Nucleus accumbens (tissue), 56 donors: ENCODE data around the gene CYTH1.

Experiments
- DNase-seq, 56 donors: peaks; one replicate each; lab custom pipeline; 2025; lab: John Stamatoyannopoulos, UW

Gene CYTH1

GRCh38 chr17:78805301-78805700 is 23.2 kb upstream of the CYTH1 start:
- DNase-seq = no peak

GRCh38 chr17:78804777-78805176 is 22.7 kb upstream of the CYTH1 start:
- no peak for DNase-seq

- DNase-seq = no peak
Observed at GRCh38 chr17:78803186-78803845, 21.2 kb upstream of the CYTH1 start.

GRCh38 chr17:78802459-78802858 is 20.4 kb upstream of the CYTH1 start:
- DNase-seq = no peak

- DNase-seq = no peak
Observed at GRCh38 chr17:78802008-78802407, 19.9 kb upstream of the CYTH1 start.

GRCh38 chr17:78800132-78800931 is 18.3 kb upstream of the CYTH1 start:
- no peak for DNase-seq

- DNase-seq = peak in 8 of 56 donors; percentile 11 to 35 (median 20)
Observed at GRCh38 chr17:78798695-78799559, 16.9 kb upstream of the CYTH1 start.

GRCh38 chr17:78797691-78798585 is 15.9 kb upstream of the CYTH1 start:
- peak in 2 of 56 donors; percentile 14 to 61 for DNase-seq

- no peak for DNase-seq
Observed at GRCh38 chr17:78797213-78797612, 15.1 kb upstream of the CYTH1 start.

- DNase-seq = no peak
Observed at GRCh38 chr17:78796517-78796900, 14.4 kb upstream of the CYTH1 start.

GRCh38 chr17:78795861-78796516 is 13.9 kb upstream of the CYTH1 start:
- no peak for DNase-seq

- DNase-seq = no peak
Observed at GRCh38 chr17:78794864-78795640, 13.0 kb upstream of the CYTH1 start.

- no peak for DNase-seq
Observed at GRCh38 chr17:78794399-78794798, 12.3 kb upstream of the CYTH1 start.

GRCh38 chr17:78793968-78794367 is 11.9 kb upstream of the CYTH1 start:
- no peak for DNase-seq

GRCh38 chr17:78793415-78793814 is 11.3 kb upstream of the CYTH1 start:
- no peak for DNase-seq

- no peak for DNase-seq
Observed at GRCh38 chr17:78791840-78792709, 10.0 kb upstream of the CYTH1 start.

- DNase-seq = no peak
Observed at GRCh38 chr17:78790552-78790951, 8.5 kb upstream of the CYTH1 start.
